HUES48 (cell line): ENCODE data around the gene IL1RAPL2.
"Not testable (repeated sequence)": the region's sequence is repeated elsewhere in the genome, so short reads cannot be mapped to it uniquely, and the experiment has no call there.

Experiments
- H3K27ac ChIP-seq: one replicate; pipeline ENCODE4 v1.7.0; 2013; ENCODE audit warnings: low read depth, low read length, inconsistent platforms
- H3K27me3 ChIP-seq: 2 replicates; pipeline ENCODE4 v1.6.1; 2013; ENCODE audit warnings: mild to moderate bottlenecking, low read length; ENCODE audit not compliant: control insufficient read depth, insufficient read depth
- H3K36me3 ChIP-seq: 2 replicates; pipeline ENCODE4 v1.6.1; 2013; ENCODE audit warnings: low read length; ENCODE audit not compliant: control insufficient read depth, insufficient read depth
- H3K4me1 ChIP-seq: 2 replicates; pipeline ENCODE4 v1.6.1; 2013; ENCODE audit warnings: mild to moderate bottlenecking, low read length; ENCODE audit not compliant: control insufficient read depth, insufficient read depth
- H3K4me3 ChIP-seq: 2 replicates; pipeline ENCODE4 v1.5.1; 2013; ENCODE audit warnings: mild to moderate bottlenecking, low read depth, low read length
- H3K9ac ChIP-seq: 2 replicates; pipeline ENCODE4 v1.6.1; 2013; ENCODE audit warnings: mild to moderate bottlenecking, low read depth, low read length, moderate library complexity
- H3K9me3 ChIP-seq: 2 replicates; pipeline ENCODE4 v1.6.1; 2013; ENCODE audit warnings: low read length; ENCODE audit not compliant: control insufficient read depth, insufficient read depth

Gene IL1RAPL2

GRCh38 chrX:104854188-104854587 is 288.2 kb downstream of the IL1RAPL2 start:
- peaks cover 25% of the 10 kb centered on the region for H3K4me1 ChIP-seq
- H3K27me3 ChIP-seq = no peaks in the 10 kb centered on the region; the same call in 1 of the 2 replicates
- H3K36me3 ChIP-seq = no peaks in the 10 kb centered on the region
- no peak overlapping the region for H3K4me3 ChIP-seq
- H3K27ac ChIP-seq = no peak overlapping the region
- H3K9me3 ChIP-seq = no peaks in the 10 kb centered on the region
- H3K9ac ChIP-seq = no peak overlapping the region

- no peaks in the 10 kb centered on the region for H3K9me3 ChIP-seq
Measured at GRCh38 chrX:104854790-104855340, 288.9 kb downstream of the IL1RAPL2 start.

GRCh38 chrX:104863466-104863865 is 297.5 kb downstream of the IL1RAPL2 start:
- Histone ChIP-seq H3K4me3 (no peak overlapping the region), H3K9me3 (no peaks in the 10 kb centered on the region), H3K9ac (no peak overlapping the region), H3K36me3 (no peaks in the 10 kb centered on the region), H3K4me1 (no peaks in the 10 kb centered on the region), H3K27ac (no peak overlapping the region), H3K27me3 (no peaks in the 10 kb centered on the region; the same call in 1 of the 2 replicates)

More at GRCh38 chrX:104854790-104855340, 288.9 kb downstream of the IL1RAPL2 start:
- Histone ChIP-seq H3K4me3 (no peak overlapping the region), H3K9ac (no peak overlapping the region), H3K27me3 (no peaks in the 10 kb centered on the region; the same call in 1 of the 2 replicates), H3K4me1 (peaks cover 25% of the 10 kb centered on the region), H3K27ac (no peak overlapping the region), H3K36me3 (no peaks in the 10 kb centered on the region)

GRCh38 chrX:104864296-104864695 is 298.3 kb downstream of the IL1RAPL2 start:
- Histone ChIP-seq H3K36me3 (no peaks in the 10 kb centered on the region), H3K4me3 (no peak overlapping the region), H3K9me3 (no peaks in the 10 kb centered on the region), H3K27ac (no peak overlapping the region), H3K9ac (no peak overlapping the region), H3K4me1 (no peaks in the 10 kb centered on the region), H3K27me3 (no peaks in the 10 kb centered on the region; the same call in 1 of the 2 replicates)

- H3K4me1 ChIP-seq = no peaks in the 10 kb centered on the region
- no peaks in the 10 kb centered on the region for H3K9me3 ChIP-seq
- H3K36me3 ChIP-seq = no peaks in the 10 kb centered on the region
- no peak overlapping the region for H3K27ac ChIP-seq
- H3K4me3 ChIP-seq = no peak overlapping the region
- peaks cover 6% of the 10 kb centered on the region; the same call in 1 of the 2 replicates for H3K27me3 ChIP-seq
- H3K9ac ChIP-seq = no peak overlapping the region
Measured at GRCh38 chrX:104877504-104877903, 311.5 kb downstream of the IL1RAPL2 start.

- Histone ChIP-seq H3K4me3 (no peak overlapping the region), H3K36me3 (no peaks in the 10 kb centered on the region), H3K9me3 (no peaks in the 10 kb centered on the region; the same call in 1 of the 2 replicates), H3K27me3 (no peaks in the 10 kb centered on the region), H3K27ac (no peak overlapping the region), H3K9ac (no peak overlapping the region), H3K4me1 (no peaks in the 10 kb centered on the region)
Measured at GRCh38 chrX:104902070-104902469, 336.1 kb downstream of the IL1RAPL2 start.

GRCh38 chrX:104909694-104910093 is 343.7 kb downstream of the IL1RAPL2 start:
- not testable (repeated sequence) for H3K9me3 ChIP-seq, H3K4me1 ChIP-seq, H3K27me3 ChIP-seq, H3K27ac ChIP-seq, H3K36me3 ChIP-seq
- peak overlapping the region; percentile 87 for H3K9ac ChIP-seq
- peak overlapping the region; percentile 85 for H3K4me3 ChIP-seq

- no peak overlapping the region for H3K27ac ChIP-seq
- no peaks in the 10 kb centered on the region for H3K9me3 ChIP-seq
- no peak overlapping the region for H3K4me3 ChIP-seq
- H3K4me1 ChIP-seq = no peaks in the 10 kb centered on the region
- no peak overlapping the region for H3K9ac ChIP-seq
- H3K27me3 ChIP-seq = no peaks in the 10 kb centered on the region
- no peaks in the 10 kb centered on the region for H3K36me3 ChIP-seq
Measured at GRCh38 chrX:104913348-104913747, 347.3 kb downstream of the IL1RAPL2 start.

- H3K4me3 ChIP-seq, H3K4me1 ChIP-seq, H3K9ac ChIP-seq, H3K9me3 ChIP-seq, H3K36me3 ChIP-seq, H3K27me3 ChIP-seq, H3K27ac ChIP-seq: not testable (repeated sequence)
Measured at GRCh38 chrX:104914686-104915085, 348.7 kb downstream of the IL1RAPL2 start.

GRCh38 chrX:104918122-104918521 is 352.1 kb downstream of the IL1RAPL2 start:
- Histone ChIP-seq H3K9ac (no peak overlapping the region), H3K4me3 (no peak overlapping the region), H3K4me1 (no peaks in the 10 kb centered on the region), H3K27me3 (no peaks in the 10 kb centered on the region), H3K36me3 (no peaks in the 10 kb centered on the region), H3K27ac (no peak overlapping the region), H3K9me3 (no peaks in the 10 kb centered on the region)

GRCh38 chrX:104921584-104922205 is 355.7 kb downstream of the IL1RAPL2 start:
- no peak overlapping the region for H3K9ac ChIP-seq
- no peaks in the 10 kb centered on the region for H3K36me3 ChIP-seq
- no peak overlapping the region for H3K27ac ChIP-seq
- H3K27me3 ChIP-seq = no peaks in the 10 kb centered on the region
- H3K4me1 ChIP-seq = no peaks in the 10 kb centered on the region
- no peak overlapping the region for H3K4me3 ChIP-seq
- no peaks in the 10 kb centered on the region for H3K9me3 ChIP-seq
